Measurements from ENCODE around the gene PAX6. TPM values are rescaled to one million over a fixed set of nuclear protein-coding genes. Genes with fewer than 3 reads are reported as not detected.

The PAX6 gene
- total RNA-seq, 6 experiments from 2014 or later: 1.3 to 1.5 (median 1.4) TPM; not detected in 2

DNA sequence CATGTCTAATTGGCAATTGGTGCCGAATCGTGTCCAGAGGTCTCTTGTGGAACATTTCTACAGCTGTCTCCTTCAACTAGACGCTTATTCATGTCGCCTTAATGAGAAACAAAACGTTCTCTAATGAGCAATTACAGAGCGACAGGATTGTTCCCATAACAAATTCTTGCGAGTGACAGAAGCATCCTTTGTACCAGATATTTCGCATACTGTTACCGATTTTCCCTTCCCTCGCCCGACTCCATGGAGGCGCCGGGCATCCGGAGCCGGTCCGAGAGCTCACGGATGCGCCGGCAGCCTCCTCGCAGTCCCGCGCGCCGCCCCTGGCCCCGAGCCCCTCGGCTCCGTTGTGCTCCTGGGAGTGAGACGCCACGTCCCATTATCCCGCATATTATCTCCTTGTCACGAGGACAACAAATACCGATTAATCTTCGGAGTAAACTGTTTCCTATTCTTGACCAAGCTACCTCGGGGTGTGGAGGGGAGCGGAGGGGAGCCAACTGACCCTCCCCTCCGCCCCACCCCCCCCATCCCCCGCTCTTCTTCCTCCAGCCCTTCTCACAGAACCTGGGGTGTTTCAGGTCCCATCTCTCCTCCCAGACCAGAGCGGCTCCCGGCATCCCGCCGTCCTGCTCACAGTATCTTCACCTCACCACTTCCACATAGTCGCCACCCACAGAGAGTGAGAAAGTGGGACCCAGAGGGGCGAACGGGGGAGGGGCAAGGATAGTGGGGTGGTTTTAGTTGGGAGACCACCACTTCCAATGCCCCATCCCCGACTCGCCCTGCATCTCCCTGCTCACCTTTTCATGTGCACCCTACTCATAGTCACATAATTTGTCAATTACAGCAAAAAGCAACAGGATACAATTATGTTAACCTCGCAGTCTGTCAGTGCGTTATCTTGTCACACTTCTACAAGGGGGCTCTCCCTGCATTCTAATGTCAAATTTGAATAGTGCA is 11.4 kb downstream of the PAX6 start:
- peaks cover 66% of the 10 kb centered on the region for H3K27me3 Mint-ChIP-seq (ENCODE audit: insufficient read depth)
- H3K36me3 Mint-ChIP-seq (ENCODE audit: low read depth): peaks cover 6% of the 10 kb centered on the region; the same call in 1 of the 2 replicates
- peaks cover 35% of the 10 kb centered on the region for H3K4me1 Mint-ChIP-seq (ENCODE audit: low read depth)

DNA sequence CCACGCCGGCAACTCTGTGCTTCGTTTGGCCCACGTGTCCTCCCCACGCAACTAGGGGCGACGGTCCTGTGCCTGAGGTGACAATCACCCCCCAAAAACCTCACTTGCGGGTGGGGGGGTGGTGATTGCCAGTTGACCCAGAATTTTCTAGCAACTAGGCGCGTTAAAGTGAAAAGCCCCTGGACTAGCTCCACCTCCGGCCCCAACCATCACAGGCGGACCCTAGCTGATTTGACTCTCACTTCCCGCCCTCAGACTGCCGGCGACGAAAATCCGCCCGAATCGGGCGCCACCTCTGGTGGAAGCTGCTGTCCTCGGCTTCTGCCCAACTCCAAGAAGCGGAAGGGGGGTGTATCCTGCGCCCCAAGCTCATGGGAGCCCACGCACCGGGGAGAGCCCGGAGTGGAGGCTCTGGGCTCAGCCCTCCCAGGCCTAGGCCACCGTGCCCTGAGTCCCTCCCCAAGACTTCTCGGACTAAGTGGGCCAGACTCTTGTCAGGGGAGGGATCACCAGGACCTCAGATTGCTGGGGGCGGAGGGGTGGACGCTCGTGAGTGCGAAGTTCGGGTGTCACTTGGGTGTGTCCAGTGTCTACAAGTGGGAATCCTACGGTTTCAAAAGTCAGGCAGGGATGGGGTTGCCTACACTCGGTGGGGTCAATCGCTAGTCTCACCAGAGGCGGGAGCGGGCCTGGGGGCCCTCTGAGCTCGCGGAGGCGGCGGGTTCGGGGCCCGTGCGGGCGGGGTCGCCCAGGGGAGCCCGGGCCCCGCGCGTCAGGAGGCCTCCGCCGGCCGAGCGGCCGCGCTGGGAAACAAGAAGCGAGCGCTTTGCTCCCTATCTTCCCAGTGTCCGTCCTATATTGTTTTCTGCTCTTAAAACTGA is 12.3 kb downstream of the PAX6 start:
- H3K4me3 Mint-ChIP-seq: no peak overlapping the region; the same call in 1 of the 2 replicates
- H3K36me3 Mint-ChIP-seq (ENCODE audit: low read depth): peaks cover 4% of the 10 kb centered on the region; the same call in 1 of the 2 replicates
- peaks cover 25% of the 10 kb centered on the region for H3K4me1 Mint-ChIP-seq (ENCODE audit: low read depth)
- no peak for DNase-seq
- TF ChIP-seq, protein P1, sequence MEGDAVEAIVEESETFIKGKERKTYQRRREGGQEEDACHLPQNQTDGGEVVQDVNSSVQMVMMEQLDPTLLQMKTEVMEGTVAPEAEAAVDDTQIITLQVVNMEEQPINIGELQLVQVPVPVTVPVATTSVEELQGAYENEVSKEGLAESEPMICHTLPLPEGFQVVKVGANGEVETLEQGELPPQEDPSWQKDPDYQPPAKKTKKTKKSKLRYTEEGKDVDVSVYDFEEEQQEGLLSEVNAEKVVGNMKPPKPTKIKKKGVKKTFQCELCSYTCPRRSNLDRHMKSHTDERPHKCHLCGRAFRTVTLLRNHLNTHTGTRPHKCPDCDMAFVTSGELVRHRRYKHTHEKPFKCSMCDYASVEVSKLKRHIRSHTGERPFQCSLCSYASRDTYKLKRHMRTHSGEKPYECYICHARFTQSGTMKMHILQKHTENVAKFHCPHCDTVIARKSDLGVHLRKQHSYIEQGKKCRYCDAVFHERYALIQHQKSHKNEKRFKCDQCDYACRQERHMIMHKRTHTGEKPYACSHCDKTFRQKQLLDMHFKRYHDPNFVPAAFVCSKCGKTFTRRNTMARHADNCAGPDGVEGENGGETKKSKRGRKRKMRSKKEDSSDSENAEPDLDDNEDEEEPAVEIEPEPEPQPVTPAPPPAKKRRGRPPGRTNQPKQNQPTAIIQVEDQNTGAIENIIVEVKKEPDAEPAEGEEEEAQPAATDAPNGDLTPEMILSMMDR (IDR thresholded peaks at IDR 0.05): peak; percentile 56; the same call in 1 of the 2 replicates
- peaks cover 57% of the 10 kb centered on the region for H3K27me3 Mint-ChIP-seq (ENCODE audit: insufficient read depth)
- H3K9me3 Mint-ChIP-seq: no peaks in the 10 kb centered on the region
- H3K27ac Mint-ChIP-seq: no peak overlapping the region

More for the DNA sequence above, 11.4 kb downstream of the PAX6 start:
- Mint-ChIP-seq H3K27ac (no peak overlapping the region), H3K9me3 (no peaks in the 10 kb centered on the region), H3K4me3 (no peak overlapping the region)
- TF ChIP-seq, protein P1 (IDR thresholded peaks at IDR 0.05): no peak
- DNase-seq: no peak

DNA sequence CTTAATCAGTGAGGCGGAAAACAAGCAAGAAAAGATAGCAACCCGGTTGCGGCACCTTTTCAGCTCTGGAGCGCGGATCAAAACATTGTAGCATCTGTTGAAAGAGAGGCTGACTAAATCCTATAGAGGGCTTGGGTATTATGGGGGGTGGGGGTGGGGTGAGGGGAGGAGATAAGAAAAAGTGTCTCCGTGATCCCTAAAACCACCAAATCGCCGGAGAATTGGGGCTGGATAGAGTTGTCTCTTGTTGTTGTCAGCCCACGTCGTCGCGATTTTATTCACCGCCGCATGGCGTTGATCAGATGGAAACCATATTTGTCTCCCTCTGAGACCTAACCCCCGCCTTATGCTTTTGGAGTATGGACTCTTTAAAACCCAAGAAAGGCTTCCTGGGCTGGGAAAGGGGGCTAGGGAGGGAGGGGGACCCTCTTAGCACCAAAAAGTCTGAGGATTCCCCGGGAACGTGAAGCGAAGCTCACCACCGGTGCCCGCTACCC is 13.0 kb downstream of the PAX6 start:
- Mint-ChIP-seq H3K27ac (no peak overlapping the region), H3K27me3 (ENCODE audit: insufficient read depth) (peaks cover 51% of the 10 kb centered on the region), H3K4me1 (ENCODE audit: low read depth) (peaks cover 18% of the 10 kb centered on the region), H3K9me3 (no peaks in the 10 kb centered on the region), H3K4me3 (peak overlapping the region; percentile 54; the same call in 1 of the 2 replicates), H3K36me3 (ENCODE audit: low read depth) (0 out of 2 replicates have a peak, but pooled peaks cover 4% of the 10 kb centered on the region)
- DNase-seq: no peak
- TF ChIP-seq, protein P1 (IDR thresholded peaks at IDR 0.05): no peak

DNA sequence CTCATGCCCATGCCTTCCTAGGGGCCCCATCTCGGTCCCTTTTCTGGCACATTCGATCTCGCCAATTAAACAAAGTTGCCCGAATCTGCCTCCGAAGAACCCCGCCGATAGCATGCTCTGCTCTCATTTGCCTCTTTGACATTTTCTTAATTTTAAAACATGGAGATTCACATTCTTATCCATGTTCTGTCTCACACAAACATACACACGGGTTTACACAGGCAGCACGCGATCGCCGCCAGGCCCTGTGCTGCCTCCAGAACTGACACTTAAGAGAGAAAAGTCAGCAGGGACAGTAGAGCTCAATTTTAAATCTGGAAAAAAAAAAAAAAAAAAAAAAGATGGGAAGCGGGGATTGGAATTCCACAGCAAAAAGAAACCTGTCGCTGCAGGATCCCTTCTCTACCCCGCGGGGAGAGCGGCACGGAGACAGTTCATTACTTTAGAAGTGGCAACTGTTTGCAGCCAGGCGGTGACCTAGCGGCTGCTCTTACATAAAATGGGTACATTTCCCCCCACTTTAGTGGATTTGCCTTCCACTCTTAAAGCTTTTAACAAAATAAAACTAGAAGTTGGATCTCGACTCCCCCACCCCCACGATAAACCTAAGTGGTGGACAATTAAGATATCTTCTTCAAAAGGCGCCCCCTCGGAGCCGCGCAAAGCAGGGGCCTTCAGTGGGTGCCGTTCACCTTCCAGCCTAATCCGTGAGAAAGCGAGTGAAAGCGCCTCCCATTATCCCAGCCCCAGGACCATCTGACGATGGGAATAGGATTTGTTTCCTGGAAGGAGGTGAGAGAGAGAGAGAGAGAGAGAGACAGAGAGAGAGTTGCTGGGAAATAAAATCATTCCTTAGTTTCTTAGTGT is 13.7 kb downstream of the PAX6 start:
- H3K4me3 Mint-ChIP-seq: peak overlapping the region; percentile 54; the same call in 1 of the 2 replicates
- peaks cover 12% of the 10 kb centered on the region for H3K4me1 Mint-ChIP-seq (ENCODE audit: low read depth)
- peaks cover 45% of the 10 kb centered on the region for H3K27me3 Mint-ChIP-seq (ENCODE audit: insufficient read depth)

More for the DNA sequence above, 13.7 kb downstream of the PAX6 start:
- TF ChIP-seq, protein P1 (IDR thresholded peaks at IDR 0.05): no peak
- H3K27ac Mint-ChIP-seq: no peak overlapping the region
- H3K9me3 Mint-ChIP-seq: no peaks in the 10 kb centered on the region
- 0 out of 2 replicates have a peak, but pooled peaks cover 4% of the 10 kb centered on the region for H3K36me3 Mint-ChIP-seq (ENCODE audit: low read depth)
- no peak for DNase-seq
